GM06990 (cell line): ENCODE data around the gene OPRL1.
A peak's percentile ranks its signal among the peaks of the same experiment; 100 is the strongest.
"Not testable (repeated sequence)": the region's sequence is repeated elsewhere in the genome, so short reads cannot be mapped to it uniquely, and the experiment has no call there.

Source experiments
- DNase-seq: peaks from one replicate; pipeline ENCODE4 v3.0.0-alpha.2; 2011; ENCODE audit not compliant: insufficient read length; ENCODE audit errors: extremely low read depth
- H3K27me3 ChIP-seq: replicated peaks from 2 replicates; pipeline ENCODE4 v1.6.0; 2011; ENCODE audit warnings: low read length; ENCODE audit not compliant: control insufficient read depth, insufficient read depth
- H3K36me3 ChIP-seq: 2 replicates; pipeline ENCODE4 v1.5.1; 2011; ENCODE audit warnings: low read length; ENCODE audit not compliant: control insufficient read depth, insufficient read depth
- H3K4me3 ChIP-seq: replicated peaks from 2 replicates; pipeline ENCODE4 v1.5.1; 2011; ENCODE audit warnings: low read depth, mild to moderate bottlenecking, control low read depth, low read length
- CTCF ChIP-seq: IDR thresholded peaks from 2 replicates; pipeline ENCODE4 v1.5.1; 2011; ENCODE audit warnings: low read length, control low read depth, mild to moderate bottlenecking, inconsistent platforms; ENCODE audit not compliant: insufficient read depth, poor library complexity, severe bottlenecking

OPRL1 gene

GRCh38 chr20:64083378-64083803 is 3.5 kb downstream of the OPRL1 start:
- peak; percentile 67 for TF ChIP-seq CTCF
- peak; percentile 73 for DNase-seq
- Histone ChIP-seq H3K36me3 (no peaks in the 10 kb centered on the region), H3K4me3 (peak overlapping the region; percentile 37), H3K27me3 (peaks cover 4% of the 10 kb centered on the region)

GRCh38 chr20:64083804-64084684 is 4.2 kb downstream of the OPRL1 start, which contains the start of gene LKAAEAR1:
Gene LKAAEAR1 (minus strand): TSS chr20:64084398. CDS start chr20:64084219, 179 bp downstream.
- peak within 1 kb of the TSS; percentile 37 for H3K4me3 ChIP-seq
- no peak for TF ChIP-seq CTCF
- DNase-seq: no peak
- peaks cover 4% of the 10 kb centered on the region for H3K27me3 ChIP-seq
- no peaks in the 10 kb centered on the region for H3K36me3 ChIP-seq

- no peak for TF ChIP-seq CTCF
- peaks cover 5% of the 10 kb centered on the region for H3K27me3 ChIP-seq
- no peak for DNase-seq
- H3K4me3 ChIP-seq: no peak overlapping the region
- no peaks in the 10 kb centered on the region for H3K36me3 ChIP-seq
These were observed 4.8 kb downstream of the OPRL1 start for GRCh38 chr20:64084685-64085152.

GRCh38 chr20:64086801-64087200 is 6.9 kb downstream of the OPRL1 start:
- Histone ChIP-seq H3K27me3 (peaks cover 7% of the 10 kb centered on the region), H3K36me3 (no peaks in the 10 kb centered on the region), H3K4me3 (no peak overlapping the region)
- no peak for DNase-seq
- no peak for TF ChIP-seq CTCF

GRCh38 chr20:64087226-64087825 is 7.4 kb downstream of the OPRL1 start:
- not testable (repeated sequence) for H3K27me3 ChIP-seq, DNase-seq, H3K36me3 ChIP-seq, H3K4me3 ChIP-seq

GRCh38 chr20:64088586-64088985 is 8.7 kb downstream of the OPRL1 start:
- H3K4me3 ChIP-seq, H3K36me3 ChIP-seq, DNase-seq, H3K27me3 ChIP-seq: not testable (repeated sequence)
